ENCODE measurements around the gene PHAX. TPM values are rescaled to one million over a fixed set of nuclear protein-coding genes. Genes with fewer than 3 reads are reported as not detected.
A peak's percentile ranks its signal among the peaks of the same experiment; 100 is the strongest.
"Not testable (repeated sequence)": the region's sequence is repeated elsewhere in the genome, so short reads cannot be mapped to it uniquely, and the experiment has no call there.

The PHAX gene
- total RNA-seq, 1 donor from 2014 or later: 25.1 TPM

DNA sequence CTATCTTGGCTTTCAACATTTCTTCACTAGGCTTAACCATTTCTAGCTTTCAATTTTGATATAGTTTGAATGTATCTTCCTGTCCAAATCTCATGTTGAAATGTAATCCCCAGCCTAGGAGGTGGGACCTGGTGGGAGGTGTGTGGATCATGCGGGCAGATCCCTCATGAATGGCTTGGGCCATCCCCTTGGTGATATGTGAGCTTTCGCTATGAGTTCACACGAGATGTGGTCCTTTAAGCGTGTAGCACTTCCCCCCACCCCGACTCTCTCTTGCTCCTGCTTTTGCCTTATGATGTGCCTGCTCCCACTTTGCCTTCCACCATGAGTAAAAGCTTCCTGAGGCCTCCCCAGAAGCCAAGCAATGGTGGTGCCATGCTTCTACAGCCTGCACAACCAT, 40.6 kb downstream of the PHAX start:
- Histone ChIP-seq H3K27me3 (ENCODE audit: low read depth) (no peaks in the 10 kb centered on the region), H3K4me1 (no peaks in the 10 kb centered on the region), H3K27ac (no peak overlapping the region), H3K9me3 (peaks cover 10% of the 10 kb centered on the region), H3K4me3 (no peak overlapping the region), H3K36me3 (no peaks in the 10 kb centered on the region)
- intact Hi-C loops (cut with DNase I): no loop called here
- no peak for ATAC-seq
- no peak for DNase-seq
- TF ChIP-seq, protein P1, sequence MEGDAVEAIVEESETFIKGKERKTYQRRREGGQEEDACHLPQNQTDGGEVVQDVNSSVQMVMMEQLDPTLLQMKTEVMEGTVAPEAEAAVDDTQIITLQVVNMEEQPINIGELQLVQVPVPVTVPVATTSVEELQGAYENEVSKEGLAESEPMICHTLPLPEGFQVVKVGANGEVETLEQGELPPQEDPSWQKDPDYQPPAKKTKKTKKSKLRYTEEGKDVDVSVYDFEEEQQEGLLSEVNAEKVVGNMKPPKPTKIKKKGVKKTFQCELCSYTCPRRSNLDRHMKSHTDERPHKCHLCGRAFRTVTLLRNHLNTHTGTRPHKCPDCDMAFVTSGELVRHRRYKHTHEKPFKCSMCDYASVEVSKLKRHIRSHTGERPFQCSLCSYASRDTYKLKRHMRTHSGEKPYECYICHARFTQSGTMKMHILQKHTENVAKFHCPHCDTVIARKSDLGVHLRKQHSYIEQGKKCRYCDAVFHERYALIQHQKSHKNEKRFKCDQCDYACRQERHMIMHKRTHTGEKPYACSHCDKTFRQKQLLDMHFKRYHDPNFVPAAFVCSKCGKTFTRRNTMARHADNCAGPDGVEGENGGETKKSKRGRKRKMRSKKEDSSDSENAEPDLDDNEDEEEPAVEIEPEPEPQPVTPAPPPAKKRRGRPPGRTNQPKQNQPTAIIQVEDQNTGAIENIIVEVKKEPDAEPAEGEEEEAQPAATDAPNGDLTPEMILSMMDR (IDR thresholded peaks at IDR 0.05): no peak

DNA sequence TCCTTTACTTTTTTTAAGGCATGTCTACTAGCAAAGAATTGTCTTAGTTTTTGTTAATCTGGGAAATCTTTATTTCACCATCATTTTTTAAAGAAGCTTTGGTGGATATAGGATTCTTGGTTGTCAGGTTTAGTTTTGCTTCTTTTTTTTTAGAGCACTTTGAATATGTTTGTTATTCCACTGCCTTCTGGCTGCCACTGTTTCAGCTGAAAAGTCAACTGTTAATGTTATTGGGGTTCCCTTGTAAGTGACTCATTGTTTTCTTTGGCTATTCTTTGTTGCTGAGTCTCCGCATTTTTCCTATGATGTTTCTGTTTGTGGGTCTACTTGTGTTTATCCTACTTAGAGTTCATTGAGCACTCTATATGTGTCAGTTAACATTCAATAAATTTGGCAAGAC, 44.4 kb downstream of the PHAX start:
- no peaks in the 10 kb centered on the region for H3K27me3 ChIP-seq (ENCODE audit: low read depth)
- ATAC-seq (no peak), DNase-seq (no peak)
- peaks cover 10% of the 10 kb centered on the region for H3K9me3 ChIP-seq
- intact Hi-C loops (cut with DNase I): no loop called here
- no peaks in the 10 kb centered on the region for H3K4me1 ChIP-seq
- no peak overlapping the region for H3K4me3 ChIP-seq
- no peaks in the 10 kb centered on the region for H3K36me3 ChIP-seq
- H3K27ac ChIP-seq: no peak overlapping the region
- TF ChIP-seq, protein P1 (IDR thresholded peaks at IDR 0.05): no peak

GRCh38 chr5:126647071-126647470, 46.3 kb downstream of the PHAX start:
- no peaks in the 10 kb centered on the region for H3K4me1 ChIP-seq
- no peaks in the 10 kb centered on the region for H3K27me3 ChIP-seq (ENCODE audit: low read depth)
- H3K9me3 ChIP-seq: peaks cover 10% of the 10 kb centered on the region
- intact Hi-C loops (cut with DNase I): no loop called here
- ATAC-seq (no peak), DNase-seq (no peak)
- H3K4me3 ChIP-seq: no peak overlapping the region
- H3K27ac ChIP-seq: no peak overlapping the region
- no peaks in the 10 kb centered on the region for H3K36me3 ChIP-seq
- TF ChIP-seq, protein P1 (IDR thresholded peaks at IDR 0.05): no peak

- ATAC-seq: no peak
- intact Hi-C loops (cut with DNase I): no loop called here
- Histone ChIP-seq H3K4me3 (no peak overlapping the region), H3K27ac (no peak overlapping the region), H3K36me3 (no peaks in the 10 kb centered on the region), H3K4me1 (no peaks in the 10 kb centered on the region), H3K9me3 (peaks cover 10% of the 10 kb centered on the region), H3K27me3 (ENCODE audit: low read depth) (no peaks in the 10 kb centered on the region)
- TF ChIP-seq, protein P1 (IDR thresholded peaks at IDR 0.05): no peak
- DNase-seq: no peak
These were observed 47.7 kb downstream of the PHAX start for GRCh38 chr5:126648471-126648870.

DNA sequence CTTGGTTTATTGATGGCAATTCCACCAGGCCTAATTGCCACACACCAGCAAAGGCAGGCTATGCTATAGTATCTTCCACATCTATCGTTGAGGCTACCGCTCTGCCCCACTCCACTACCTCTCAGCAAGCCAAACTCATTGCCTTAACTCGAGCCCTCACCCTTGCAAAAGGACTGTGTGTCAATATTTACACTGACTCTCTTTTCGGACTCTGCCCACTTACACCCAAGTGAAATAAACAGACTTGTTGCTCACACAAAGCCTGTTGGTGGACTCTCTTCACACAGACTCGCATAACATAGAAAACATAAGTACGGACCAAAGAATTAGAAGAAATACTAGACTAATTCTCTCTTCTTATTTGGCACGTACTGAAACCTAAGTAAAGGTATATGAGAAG, 48.3 kb downstream of the PHAX start:
- ATAC-seq: peak; percentile 60 to 75
- H3K4me1 ChIP-seq; H3K9me3 ChIP-seq; H3K27me3 ChIP-seq (ENCODE audit: low read depth); intact Hi-C loops (cut with DNase I); H3K27ac ChIP-seq; H3K4me3 ChIP-seq; DNase-seq; H3K36me3 ChIP-seq: not testable (repeated sequence)

DNA sequence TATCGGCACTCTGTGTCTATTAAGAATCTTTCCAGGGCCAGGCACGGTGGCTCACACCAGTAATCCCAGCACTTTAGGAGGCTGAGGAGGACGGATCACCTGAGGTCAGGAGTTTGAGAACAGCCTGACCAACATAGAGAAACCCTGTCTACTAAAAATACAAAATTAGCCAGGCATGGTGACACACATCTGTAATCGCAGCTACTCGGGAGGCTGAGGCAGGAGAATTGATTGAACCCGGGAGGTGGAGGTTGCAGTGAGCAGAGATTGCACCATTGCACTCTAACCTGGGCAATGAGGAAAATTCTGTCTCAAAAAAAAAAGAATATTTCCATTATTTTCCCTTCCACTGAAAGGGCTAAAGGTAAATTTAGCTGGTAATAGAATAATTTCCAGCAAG, 49.0 kb downstream of the PHAX start:
- intact Hi-C loops (cut with DNase I); H3K36me3 ChIP-seq; H3K4me1 ChIP-seq; H3K27me3 ChIP-seq (ENCODE audit: low read depth); H3K27ac ChIP-seq; DNase-seq; H3K4me3 ChIP-seq; H3K9me3 ChIP-seq; ATAC-seq: not testable (repeated sequence)

- Histone ChIP-seq H3K27me3 (ENCODE audit: low read depth) (no peaks in the 10 kb centered on the region), H3K27ac (no peak overlapping the region), H3K9me3 (peaks cover under 1% of the 10 kb centered on the region), H3K36me3 (no peaks in the 10 kb centered on the region), H3K4me3 (no peak overlapping the region), H3K4me1 (no peaks in the 10 kb centered on the region)
- TF ChIP-seq, protein P1 (IDR thresholded peaks at IDR 0.05): no peak
- intact Hi-C loops (cut with DNase I): no loop called here
- ATAC-seq (no peak), DNase-seq (no peak)
These were observed 49.7 kb downstream of the PHAX start for GRCh38 chr5:126650463-126650862.

All from lower lobe of right lung (tissue), 2 donors.